Stimulated activated CD8-positive, alpha-beta memory T cell treated with anti-CD3 and anti-CD28 coated beads, Interleukin-4, amount 100 ng/mL, for 4 hours (primary cell): ENCODE measurements around the gene CBR4.
"Not testable (repeated sequence)": the region's sequence is repeated elsewhere in the genome, so short reads cannot be mapped to it uniquely, and the experiment has no call there.

Source experiments
- DNase-seq, 2 donors: peaks; one replicate each; pipeline ENCODE4 v3.0.0-alpha.2; 2020; ENCODE audit warnings: low read depth in 2 of 2, low spot score in 1 of 2

CBR4 gene

DNA sequence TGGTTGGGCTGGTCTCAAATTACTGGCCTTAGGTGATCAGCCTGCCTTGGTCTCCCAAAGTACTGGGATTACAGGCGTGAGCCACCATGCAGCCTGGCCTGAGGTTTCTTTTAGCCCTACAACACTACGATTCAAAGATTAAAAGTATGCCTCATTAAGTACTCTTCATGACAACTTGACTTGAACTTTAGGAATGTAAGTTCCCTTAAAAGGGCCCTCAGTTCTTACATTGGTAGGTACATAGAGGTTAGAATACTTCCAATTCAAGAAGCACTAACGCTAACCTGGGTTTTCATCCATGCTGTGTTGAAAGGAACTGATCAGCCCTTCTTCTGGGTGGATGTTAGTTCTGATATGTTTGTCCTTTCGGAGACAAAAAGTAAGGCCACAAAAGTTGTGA is 15.1 kb downstream of the CBR4 start:
- no peak for DNase-seq

DNA sequence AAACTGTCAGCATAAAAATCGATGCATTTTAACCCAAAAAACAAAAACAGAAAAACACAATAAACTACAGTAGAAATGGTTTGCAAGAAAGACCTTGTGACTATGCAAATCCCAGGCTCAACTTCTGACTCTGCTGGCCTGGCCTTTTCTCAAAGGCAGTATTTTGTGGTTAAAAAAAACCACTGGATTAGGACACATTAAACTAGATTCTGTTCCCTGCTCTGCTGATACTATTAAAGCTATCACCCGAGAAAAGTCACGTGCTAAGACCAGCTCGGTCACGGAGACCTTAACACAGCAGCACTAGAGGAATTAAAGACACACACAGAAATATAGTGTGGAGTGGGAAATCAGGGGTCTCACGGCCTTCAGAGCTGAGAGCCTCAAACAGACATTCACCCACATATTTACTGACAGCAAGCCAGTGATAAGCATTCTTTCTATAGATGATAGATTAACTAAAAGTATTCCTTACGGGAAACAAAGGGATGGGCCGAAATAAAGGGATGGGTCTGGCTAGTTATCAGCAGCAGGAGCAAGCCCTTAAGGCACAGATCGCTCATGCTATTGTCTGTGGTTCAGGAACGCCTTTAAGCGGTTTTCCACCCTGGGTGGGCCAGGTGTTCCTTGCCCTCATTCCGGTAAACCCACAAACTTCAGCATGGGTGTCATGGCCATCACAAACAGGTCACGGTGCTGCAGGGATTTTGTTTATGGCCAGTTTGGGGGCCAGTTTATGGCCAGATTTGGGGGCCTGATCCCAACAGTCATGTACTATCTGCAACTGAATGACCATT is 16.1 kb downstream of the CBR4 start:
- DNase-seq: no peak

- not testable (repeated sequence) for DNase-seq
Measured at GRCh38 chr4:168992952-168993482, 17.0 kb downstream of the CBR4 start.

GRCh38 chr4:168981942-168982341 is 28.1 kb downstream of the CBR4 start:
- DNase-seq: no peak

DNA sequence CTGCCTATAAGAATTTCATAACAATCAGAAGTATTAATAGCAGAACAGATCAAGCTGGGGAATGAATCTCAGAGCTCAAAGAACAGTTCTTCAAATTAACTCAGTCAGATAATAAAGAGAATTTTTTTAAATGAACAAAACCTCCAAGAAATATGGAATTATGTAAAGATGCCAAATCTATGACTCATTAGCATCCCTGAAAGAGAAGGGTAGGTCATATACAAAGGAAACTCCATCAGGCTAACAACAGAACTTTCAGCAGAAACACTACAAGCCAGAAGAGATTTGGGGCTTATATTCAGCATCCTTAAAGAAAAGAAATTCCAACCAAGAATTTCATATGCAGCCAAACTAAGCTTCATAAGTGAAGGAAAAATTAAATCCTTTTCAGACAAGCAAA is 28.6 kb downstream of the CBR4 start:
- DNase-seq: no peak

DNA sequence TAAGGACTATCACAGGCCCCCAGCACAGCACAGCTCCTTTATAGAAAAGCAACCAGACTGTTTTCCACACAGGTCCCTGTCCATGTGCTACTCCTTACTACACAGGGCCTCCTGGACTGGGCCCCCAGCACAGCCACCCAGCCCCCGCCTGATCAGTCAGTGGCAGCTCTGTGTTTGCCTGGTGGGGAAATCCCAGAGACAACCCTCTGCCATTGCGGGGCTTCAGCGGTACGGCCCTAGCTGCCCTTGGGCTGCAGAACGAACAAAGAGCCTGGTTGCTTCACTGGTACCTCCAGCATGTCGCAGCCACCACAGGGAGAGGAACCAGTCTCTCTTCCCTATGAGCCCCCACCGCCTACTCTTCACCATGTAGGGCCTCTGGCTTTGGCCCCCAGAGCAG is 30.7 kb downstream of the CBR4 start:
- no peak for DNase-seq

DNA sequence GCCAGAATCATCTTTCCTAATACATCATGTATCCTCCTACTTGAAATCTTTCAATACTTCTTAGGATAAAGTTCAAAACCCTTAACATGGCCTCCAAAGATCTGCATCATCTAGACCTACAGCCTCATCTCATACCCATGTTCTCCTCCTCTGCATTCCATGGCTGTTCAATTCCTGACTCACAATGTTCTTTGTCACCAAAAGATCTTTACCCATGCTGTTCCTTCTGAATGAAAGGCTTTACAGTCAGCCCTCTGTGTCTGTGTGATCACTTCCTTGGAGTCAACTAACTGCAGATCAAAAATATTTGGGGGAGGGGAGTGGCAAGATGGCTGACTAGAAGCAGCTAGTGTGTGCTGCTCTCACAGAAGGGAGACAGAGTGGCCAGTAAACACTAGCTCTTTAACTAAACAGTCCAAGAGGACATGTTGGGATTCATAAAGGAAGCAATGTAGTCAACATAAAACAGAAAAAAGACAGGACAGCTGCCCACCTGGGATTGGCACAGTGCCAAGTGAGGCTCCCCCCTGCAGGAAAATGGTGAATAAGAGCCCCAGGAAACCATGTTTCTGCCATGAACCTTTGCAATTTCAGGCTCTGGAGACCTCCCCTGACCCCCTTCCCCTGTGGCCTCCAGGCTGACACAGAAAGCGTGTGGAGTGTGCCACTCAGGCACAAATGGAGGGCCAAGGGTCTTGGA is 31.9 kb downstream of the CBR4 start:
- no peak for DNase-seq

DNA sequence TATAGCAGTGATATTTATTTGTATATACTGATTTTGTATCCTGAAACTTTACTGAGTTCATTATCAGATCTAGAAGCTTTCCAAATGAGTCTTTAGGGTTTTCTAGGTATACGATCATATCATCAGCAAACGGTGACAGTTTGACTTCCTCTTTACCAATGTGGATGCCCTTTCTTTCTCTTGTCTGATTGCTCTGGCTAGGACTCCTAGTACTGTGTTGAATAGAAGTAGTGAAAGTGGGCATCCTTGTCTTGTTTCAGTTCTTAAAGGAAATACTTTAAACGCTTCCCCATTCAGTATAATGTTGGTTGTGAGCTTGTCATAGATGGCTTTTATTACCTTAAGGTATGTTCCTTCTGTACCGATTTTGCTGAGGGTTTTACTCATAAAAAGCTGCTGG is 37.5 kb downstream of the CBR4 start:
- DNase-seq: no peak

GRCh38 chr4:168960716-168961115 is 49.3 kb downstream of the CBR4 start:
- DNase-seq: no peak

GRCh38 chr4:168955674-168956073 is 54.4 kb downstream of the CBR4 start:
- DNase-seq: no peak

GRCh38 chr4:168952821-168953246 is 57.2 kb downstream of the CBR4 start:
- not testable (repeated sequence) for DNase-seq

DNA sequence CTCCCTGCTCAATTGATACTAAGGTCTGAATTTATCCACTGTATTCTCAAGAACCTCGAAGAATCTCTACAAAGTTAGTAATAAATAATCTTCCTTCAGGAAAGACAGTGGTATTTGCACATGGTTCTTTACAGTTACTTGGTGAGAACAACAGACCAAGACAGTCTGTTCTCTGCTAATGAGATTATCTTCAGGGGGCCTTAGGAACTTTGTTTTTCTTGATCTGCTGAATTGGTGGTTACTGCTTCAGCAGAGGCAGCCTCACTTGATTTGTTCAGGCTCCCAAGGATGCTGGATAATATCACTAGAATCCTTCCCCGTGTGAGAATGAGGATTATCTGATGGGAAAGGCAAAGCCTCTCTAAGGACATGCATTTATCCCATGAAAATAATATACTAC is 64.8 kb downstream of the CBR4 start:
- no peak for DNase-seq

GRCh38 chr4:168942985-168943384 is 67.1 kb downstream of the CBR4 start:
- no peak for DNase-seq
